D721Med (cell line): ENCODE results near the gene TREML4.

Experiments
- DNase-seq: peaks from one replicate; pipeline ENCODE4 v3.0.0; 2011; ENCODE audit warnings: low spot score; ENCODE audit not compliant: insufficient read length
- FAIRE-seq: peaks from 2 replicates; lab custom pipeline; 2011; peaks lifted over from hg19 to GRCh38; lab: Jason Lieb, UNC
- CTCF ChIP-seq: IDR thresholded peaks from 2 replicates; pipeline ENCODE4 v1.5.1; 2012; ENCODE audit warnings: mild to moderate bottlenecking, control low read depth; ENCODE audit not compliant: insufficient read depth; ENCODE audit errors: missing control alignments

TREML4 gene

GRCh38 chr6:41194386-41194785 lies 33.8 kb upstream of the TREML4 start:
- no peak for FAIRE-seq
- DNase-seq, result no peak
- TF ChIP-seq CTCF, result no peak

GRCh38 chr6:41197234-41197633 lies 30.9 kb upstream of the TREML4 start:
- TF ChIP-seq CTCF, result no peak
- DNase-seq (no peak), FAIRE-seq (no peak)

GRCh38 chr6:41199552-41200246 lies 28.4 kb upstream of the TREML4 start:
- TF ChIP-seq CTCF, result no peak
- DNase-seq, result no peak

GRCh38 chr6:41200296-41200900 lies 27.8 kb upstream of the TREML4 start:
- TF ChIP-seq CTCF, result no peak
- no peak for DNase-seq
- no peak for FAIRE-seq

More at GRCh38 chr6:41199552-41200246, 28.4 kb upstream of the TREML4 start:
- FAIRE-seq, result no peak

GRCh38 chr6:41200901-41201763 lies 27.0 kb upstream of the TREML4 start, which contains the start of gene TREML2:
TSS of gene TREML2 (minus strand) at chr6:41201149. CDS start at chr6:41201008, 141 bp downstream.
- FAIRE-seq, result no peak
- no peak for TF ChIP-seq CTCF
- DNase-seq, result no peak

- DNase-seq, result no peak
- FAIRE-seq, result no peak
- TF ChIP-seq CTCF, result no peak
Observed at GRCh38 chr6:41201764-41202173, 26.4 kb upstream of the TREML4 start.
